ENCODE measurements around the gene AP3S2.
"Not testable (repeated sequence)": the region's sequence is repeated elsewhere in the genome, so short reads cannot be mapped to it uniquely, and the experiment has no call there.

AP3S2 gene

GRCh38 chr15:89797678-89798201 lies 96.1 kb downstream of the AP3S2 start:
- no peak for DNase-seq

- DNase-seq = no peak
Measured at GRCh38 chr15:89795996-89796395, 97.8 kb downstream of the AP3S2 start.

GRCh38 chr15:89794627-89795241 lies 99.1 kb downstream of the AP3S2 start:
- DNase-seq = no peak

- DNase-seq = no peak
Measured at GRCh38 chr15:89792106-89792805, 101.5 kb downstream of the AP3S2 start.

GRCh38 chr15:89790661-89791060 lies 103.1 kb downstream of the AP3S2 start:
- no peak for DNase-seq

- no peak for DNase-seq
Measured at GRCh38 chr15:89790206-89790605, 103.6 kb downstream of the AP3S2 start.

GRCh38 chr15:89788585-89788984 lies 105.2 kb downstream of the AP3S2 start:
- DNase-seq = not testable (repeated sequence)

GRCh38 chr15:89787944-89788343 lies 105.8 kb downstream of the AP3S2 start:
- no peak for DNase-seq

- DNase-seq = no peak
Measured at GRCh38 chr15:89785774-89786140, 108.0 kb downstream of the AP3S2 start.

GRCh38 chr15:89785064-89785773 lies 108.6 kb downstream of the AP3S2 start:
- no peak for DNase-seq

GRCh38 chr15:89784686-89784960 lies 109.2 kb downstream of the AP3S2 start:
- no peak for DNase-seq

GRCh38 chr15:89783861-89784685 lies 109.7 kb downstream of the AP3S2 start:
- no peak for DNase-seq

GRCh38 chr15:89783111-89783860 lies 110.5 kb downstream of the AP3S2 start:
- DNase-seq = peak; percentile 87

GRCh38 chr15:89782619-89782950 lies 111.2 kb downstream of the AP3S2 start:
- not testable (repeated sequence) for DNase-seq

- no peak for DNase-seq
Measured at GRCh38 chr15:89781891-89782618, 111.7 kb downstream of the AP3S2 start.

- no peak for DNase-seq
Measured at GRCh38 chr15:89781055-89781454, 112.7 kb downstream of the AP3S2 start.

GRCh38 chr15:89780601-89781000 lies 113.2 kb downstream of the AP3S2 start:
- DNase-seq = no peak
